ENCODE data around the gene NTSR1. TPM values are rescaled to one million over a fixed set of nuclear protein-coding genes. Genes with fewer than 3 reads are reported as not detected.

NTSR1 gene
- total and polyA plus RNA-seq, 4 donors: 0.03 to 0.33 (median 0.08) TPM; not detected in 1

DNA sequence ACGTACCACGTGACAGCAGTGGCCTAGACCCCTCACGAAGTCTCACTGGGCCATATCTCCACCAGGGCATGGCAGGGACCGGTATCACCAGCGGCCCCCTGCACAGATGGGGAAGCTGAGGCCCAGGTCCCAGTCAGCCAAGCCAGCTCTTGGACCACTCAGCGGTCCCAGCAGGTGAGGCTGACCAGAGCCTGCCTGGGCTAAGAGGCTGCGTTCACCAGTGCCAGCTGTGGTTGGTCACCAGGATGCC is 85.0 kb downstream of the NTSR1 start:
- peaks cover 0 to 2% (median under 1%) of the 10 kb centered on the region in 4 donors for H3K36me3 ChIP-seq (ENCODE audit: control insufficient read depth in 4 of 4, insufficient read depth in 3 of 4, low read depth in 1 of 4, low read length in 3 of 4)
- no peaks in the 10 kb centered on the region for H3K9me3 ChIP-seq (ENCODE audit: control insufficient read depth in 4 of 4, low read length in 3 of 4)
- peaks cover 13 to 45% (median 29%) of the 10 kb centered on the region in 4 donors for H3K4me1 ChIP-seq (ENCODE audit: control insufficient read depth in 4 of 4, insufficient read depth in 4 of 4, low read length in 3 of 4)
- no peaks in the 10 kb centered on the region for H3K27me3 ChIP-seq (ENCODE audit: control insufficient read depth in 4 of 4, insufficient read depth in 4 of 4, low read length in 3 of 4)
- H3K27ac ChIP-seq (ENCODE audit: low read depth in 1 of 2, low read length in 2 of 2): peak overlapping the region; percentile 83 to 88
- no peak for TF ChIP-seq YY1 (IDR thresholded peaks at IDR 0.05)
- TF ChIP-seq RXRA (IDR thresholded peaks at IDR 0.05): no peak
- no peak for TF ChIP-seq JUND (IDR thresholded peaks at IDR 0.05)
- TF ChIP-seq MAX (IDR thresholded peaks at IDR 0.05): no peak
- no peak for TF ChIP-seq RAD21 (IDR thresholded peaks at IDR 0.05)
- TF ChIP-seq GABPA (IDR thresholded peaks at IDR 0.05 in 1 of 2, conservative IDR thresholded peaks at IDR 0.05 in 1 of 2): no peak
- no peak for TF ChIP-seq HNF4A (conservative IDR thresholded peaks at IDR 0.05)
- TF ChIP-seq, protein P1, sequence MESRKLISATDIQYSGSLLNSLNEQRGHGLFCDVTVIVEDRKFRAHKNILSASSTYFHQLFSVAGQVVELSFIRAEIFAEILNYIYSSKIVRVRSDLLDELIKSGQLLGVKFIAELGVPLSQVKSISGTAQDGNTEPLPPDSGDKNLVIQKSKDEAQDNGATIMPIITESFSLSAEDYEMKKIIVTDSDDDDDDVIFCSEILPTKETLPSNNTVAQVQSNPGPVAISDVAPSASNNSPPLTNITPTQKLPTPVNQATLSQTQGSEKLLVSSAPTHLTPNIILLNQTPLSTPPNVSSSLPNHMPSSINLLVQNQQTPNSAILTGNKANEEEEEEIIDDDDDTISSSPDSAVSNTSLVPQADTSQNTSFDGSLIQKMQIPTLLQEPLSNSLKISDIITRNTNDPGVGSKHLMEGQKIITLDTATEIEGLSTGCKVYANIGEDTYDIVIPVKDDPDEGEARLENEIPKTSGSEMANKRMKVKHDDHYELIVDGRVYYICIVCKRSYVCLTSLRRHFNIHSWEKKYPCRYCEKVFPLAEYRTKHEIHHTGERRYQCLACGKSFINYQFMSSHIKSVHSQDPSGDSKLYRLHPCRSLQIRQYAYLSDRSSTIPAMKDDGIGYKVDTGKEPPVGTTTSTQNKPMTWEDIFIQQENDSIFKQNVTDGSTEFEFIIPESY (IDR thresholded peaks at IDR 0.05): no peak
- no peak for TF ChIP-seq FOXA1 (IDR thresholded peaks at IDR 0.05)
- TF ChIP-seq HNF4G (IDR thresholded peaks at IDR 0.05): no peak
- TF ChIP-seq TAF1 (conservative IDR thresholded peaks at IDR 0.05): no peak
- TF ChIP-seq, protein P2, sequence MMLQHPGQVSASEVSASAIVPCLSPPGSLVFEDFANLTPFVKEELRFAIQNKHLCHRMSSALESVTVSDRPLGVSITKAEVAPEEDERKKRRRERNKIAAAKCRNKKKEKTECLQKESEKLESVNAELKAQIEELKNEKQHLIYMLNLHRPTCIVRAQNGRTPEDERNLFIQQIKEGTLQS (IDR thresholded peaks at IDR 0.05): no peak
- TF ChIP-seq CTCF (IDR thresholded peaks at IDR 0.05; ENCODE audit: low read depth, low read length, missing input control): no peak
- no peak for TF ChIP-seq SP1 (IDR thresholded peaks at IDR 0.05)
- TF ChIP-seq EGR1 (IDR thresholded peaks at IDR 0.05; ENCODE audit: low read depth in 2 of 2): no peak
- no peak for TF ChIP-seq REST (IDR thresholded peaks at IDR 0.05)
- no peak for TF ChIP-seq FOXA2 (IDR thresholded peaks at IDR 0.05)
- no peak for TF ChIP-seq NR2F2 (IDR thresholded peaks at IDR 0.05)
- H3K9ac ChIP-seq (ENCODE audit: low read depth in 1 of 2, low read length in 2 of 2): peak overlapping the region; percentile 2 to 50
- H3K4me3 ChIP-seq (ENCODE audit: low read depth in 1 of 3, low read length in 3 of 3): peak overlapping the region in 1 of 3 donors; percentile 8
- WGBS: 68% methylated on average over 7 of the region's 7 CpGs
- no peak for DNase-seq (ENCODE audit: low spot score)
